Panc1 (cell line): ENCODE results near the gene ATP1B3.

ENCODE experiments used
- CTCF ChIP-seq: fragments of 450-650 bp; IDR thresholded peaks from 2 replicates; pipeline ENCODE4 v1.5.1; 2017; ENCODE audit warnings: mild to moderate bottlenecking
- POLR2AphosphoS5 ChIP-seq: IDR thresholded peaks from 2 replicates; pipeline ENCODE4 v1.6.1; 2012; ENCODE audit warnings: mild to moderate bottlenecking, low read depth, low read length, moderate library complexity
- REST ChIP-seq, 2 experiments: IDR thresholded peaks; 2 replicates each; pipeline ENCODE4 v1.6.1; 2011 to 2012; ENCODE audit warnings: low read depth in 2 of 2, control low read depth in 1 of 2, low read length in 1 of 2, mild to moderate bottlenecking in 1 of 2, moderate library complexity in 1 of 2; ENCODE audit not compliant: insufficient read depth in 1 of 2
- SIN3A ChIP-seq: IDR thresholded peaks from 2 replicates; pipeline ENCODE4 v1.6.1; 2012; ENCODE audit warnings: low read depth, mild to moderate bottlenecking, low read length, moderate library complexity, borderline replicate concordance; ENCODE audit not compliant: insufficient read depth
- TCF7L2 ChIP-seq: IDR thresholded peaks from 2 replicates; pipeline ENCODE4 v1.6.1; 2011; ENCODE audit warnings: mild to moderate bottlenecking, low read depth, low read length, inconsistent platforms

GRCh38 chr3:141905129-141905528 lies 28.7 kb downstream of the ATP1B3 start:
- TF ChIP-seq REST (IDR thresholded peaks at IDR 0.05; ENCODE audit: insufficient read depth in 1 of 2, low read depth in 2 of 2, low read length in 1 of 2) (no peak), CTCF (no peak), SIN3A (no peak), POLR2AphosphoS5 (no peak), TCF7L2 (no peak)
